DMS 273 treated with DMSO at 0.1 percent for 48 hours (cell line): ENCODE measurements around the gene ABCF3.

Source experiments
- DNase-seq: peaks from one replicate; lab custom pipeline; 2025; lab: John Stamatoyannopoulos, UW

The ABCF3 gene

DNA sequence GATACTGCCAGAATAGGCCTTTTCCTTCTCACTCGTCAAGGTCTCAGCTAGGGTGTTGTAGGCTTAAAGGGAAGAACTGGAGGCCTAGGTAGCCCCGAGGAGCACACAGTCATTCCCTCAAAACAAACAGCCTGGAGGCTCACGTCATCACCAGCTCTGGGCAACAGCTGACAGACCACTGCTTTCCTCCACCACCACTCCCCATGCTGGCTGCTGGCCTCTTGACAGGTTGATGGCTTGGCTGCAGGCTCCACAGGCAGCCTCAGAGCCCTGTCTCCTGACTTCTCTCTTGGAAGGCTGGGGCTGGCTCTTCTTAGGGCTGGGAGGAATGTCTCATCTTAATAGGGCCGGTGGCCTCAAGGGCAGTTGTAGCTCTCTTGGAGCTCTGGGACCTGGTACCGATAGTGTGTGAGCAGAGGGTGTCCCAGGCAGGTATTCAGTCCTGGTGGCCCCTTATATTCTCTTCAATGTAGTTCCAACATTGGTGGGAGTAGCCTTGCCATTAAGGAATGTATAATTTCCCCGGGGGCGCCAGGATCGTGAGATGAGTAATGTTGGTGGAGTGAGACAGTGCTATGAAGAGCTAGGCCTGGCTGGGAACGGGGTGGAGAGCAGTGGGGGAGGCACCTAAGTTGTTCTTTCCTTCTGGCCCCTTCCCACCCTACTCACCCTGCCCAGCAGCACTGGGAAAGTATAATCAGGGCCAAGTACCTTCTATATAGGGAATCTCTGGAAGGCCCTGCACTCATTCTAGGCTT is 17.5 kb upstream of the ABCF3 start:
- no peak for DNase-seq

- no peak for DNase-seq
Observed at GRCh38 chr3:184169896-184170875, 15.8 kb upstream of the ABCF3 start.

- no peak for DNase-seq
Observed at GRCh38 chr3:184171562-184171961, 14.4 kb upstream of the ABCF3 start.

DNA sequence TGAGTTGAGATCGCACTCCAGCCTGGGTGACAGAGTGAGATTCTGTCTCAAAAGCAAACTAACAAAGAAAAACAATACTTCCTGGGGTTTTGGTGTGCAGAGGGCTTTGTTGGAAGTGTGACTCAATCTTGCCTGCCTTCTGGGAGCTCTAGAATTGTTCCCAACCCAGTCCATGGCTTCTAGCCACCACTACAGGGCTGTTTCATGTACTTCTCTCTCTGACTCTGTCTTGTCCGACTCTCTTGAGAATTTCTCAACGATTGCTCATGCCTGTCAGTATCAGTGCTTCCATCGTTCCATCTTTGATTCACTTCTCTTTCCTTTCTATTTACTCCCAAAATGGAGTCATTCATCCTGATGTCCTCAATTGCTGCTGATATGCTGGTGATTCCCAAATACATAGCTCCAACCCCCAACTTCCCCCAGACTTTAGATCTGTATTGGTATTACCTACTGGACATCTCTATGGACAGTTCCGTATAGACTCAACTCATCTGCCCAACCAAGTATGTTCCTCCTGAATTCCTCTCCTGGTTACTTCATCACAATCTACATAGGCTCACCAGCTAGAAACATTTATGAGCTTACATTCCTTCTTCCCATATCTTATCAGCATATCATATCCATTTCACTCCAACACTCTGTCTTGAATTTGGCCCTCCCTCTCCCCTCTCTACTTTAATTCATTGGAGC is 13.2 kb upstream of the ABCF3 start:
- DNase-seq: no peak

DNA sequence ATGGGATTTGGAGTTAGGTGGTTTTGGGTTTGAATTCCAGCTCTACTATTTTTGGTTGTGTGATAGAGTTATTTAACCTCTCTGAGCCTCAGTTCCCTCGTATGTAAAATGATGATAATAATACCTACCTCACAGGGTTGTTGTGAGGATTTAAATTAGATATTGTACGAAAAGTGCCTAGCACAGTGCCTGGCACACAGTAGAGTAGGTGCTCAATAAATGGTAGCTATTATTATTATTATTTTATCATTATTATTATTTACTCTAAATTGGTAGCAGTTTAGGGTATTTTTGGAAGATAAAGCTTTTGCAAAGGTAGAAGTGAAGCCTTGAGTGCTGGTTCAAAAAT is 12.7 kb upstream of the ABCF3 start:
- no peak for DNase-seq

DNA sequence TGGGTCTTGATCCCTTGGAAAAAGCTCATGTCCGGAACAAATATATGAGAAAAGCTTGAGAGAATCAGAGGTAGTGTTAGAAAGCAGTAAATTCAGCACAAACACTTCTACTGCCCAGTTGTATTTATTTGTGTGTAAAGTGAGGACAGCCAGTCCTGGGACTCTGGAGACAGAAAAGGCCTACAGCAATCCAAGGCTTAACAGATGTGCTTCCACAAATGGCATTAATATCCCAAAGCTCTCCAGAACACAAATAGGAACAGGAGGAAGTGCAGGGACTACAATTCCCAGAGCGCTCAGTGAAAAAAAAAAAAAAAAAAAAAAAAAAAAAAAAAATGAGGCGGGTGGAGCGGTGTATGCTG is 11.7 kb upstream of the ABCF3 start:
- no peak for DNase-seq

- peak; percentile 99 for DNase-seq
Observed at GRCh38 chr3:184174646-184175492, 11.1 kb upstream of the ABCF3 start, which contains the start of gene AP2M1. Gene AP2M1 (plus strand): TSS chr3:184174855. CDS start chr3:184176994, 2,139 bp downstream.

DNA sequence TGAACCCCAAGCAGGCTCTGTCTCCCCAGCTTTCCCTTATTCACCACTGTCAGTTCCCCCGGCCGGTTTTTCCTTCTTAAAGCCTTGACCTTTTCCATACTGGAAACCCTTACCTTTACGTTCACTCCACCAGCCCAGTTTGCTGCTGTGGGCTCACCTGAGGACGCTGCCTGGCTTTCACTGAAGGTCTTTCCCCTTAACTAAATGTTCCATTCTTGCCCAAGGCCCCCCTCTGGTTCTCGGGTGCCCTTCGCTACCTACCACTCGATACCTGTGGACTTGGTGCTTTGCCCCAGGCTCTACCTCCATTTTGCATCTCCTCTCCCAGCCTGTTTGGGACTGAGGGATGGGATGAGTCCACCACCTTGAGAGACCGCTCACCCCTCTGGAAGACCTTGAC is 10.5 kb upstream of the ABCF3 start:
- DNase-seq: no peak

DNA sequence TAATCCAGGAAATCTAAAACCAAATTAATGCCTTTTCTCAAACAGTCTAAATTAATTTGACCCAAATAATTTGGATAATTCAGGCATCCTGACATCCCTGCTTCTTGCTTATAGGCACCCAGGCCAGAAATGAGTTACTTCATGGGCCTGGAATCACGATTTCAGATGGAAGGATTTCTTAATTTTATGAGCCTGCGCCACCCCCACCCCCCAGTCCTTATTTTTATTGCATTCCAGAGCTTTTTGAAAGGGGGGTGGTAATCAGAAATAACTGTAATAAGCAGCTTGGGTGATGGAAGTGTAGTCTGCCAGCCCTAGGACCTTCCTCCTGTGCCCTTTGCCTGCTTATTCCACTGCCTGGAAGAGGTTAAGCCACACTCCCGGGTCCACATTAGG is 10.0 kb upstream of the ABCF3 start:
- no peak for DNase-seq

- no peak for DNase-seq
Observed at GRCh38 chr3:184176377-184177330, 9.3 kb upstream of the ABCF3 start.

DNA sequence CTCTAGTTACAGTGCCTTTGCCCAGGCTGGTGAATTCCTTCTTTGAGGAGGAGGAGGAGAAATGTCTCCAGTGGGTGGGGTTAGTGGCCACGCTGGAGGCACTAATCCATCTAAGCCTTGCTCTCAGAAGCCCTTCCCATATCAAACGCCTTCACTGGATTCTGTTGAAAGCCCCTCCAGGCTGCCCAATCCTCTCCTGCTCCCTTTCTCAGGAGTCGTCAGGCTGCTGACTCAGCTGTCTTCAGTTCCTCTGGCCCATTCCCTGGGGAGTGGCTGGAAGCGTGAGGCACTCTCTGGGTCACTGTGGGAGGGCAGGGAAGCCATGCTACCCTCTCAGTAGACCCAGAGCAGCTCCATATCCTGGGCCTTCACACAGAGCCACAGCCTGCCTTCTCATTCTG is 8.7 kb upstream of the ABCF3 start:
- DNase-seq: no peak

- DNase-seq: no peak
Observed at GRCh38 chr3:184177767-184178306, 8.2 kb upstream of the ABCF3 start.

- DNase-seq: no peak
Observed at GRCh38 chr3:184178521-184179138, 7.4 kb upstream of the ABCF3 start.

DNA sequence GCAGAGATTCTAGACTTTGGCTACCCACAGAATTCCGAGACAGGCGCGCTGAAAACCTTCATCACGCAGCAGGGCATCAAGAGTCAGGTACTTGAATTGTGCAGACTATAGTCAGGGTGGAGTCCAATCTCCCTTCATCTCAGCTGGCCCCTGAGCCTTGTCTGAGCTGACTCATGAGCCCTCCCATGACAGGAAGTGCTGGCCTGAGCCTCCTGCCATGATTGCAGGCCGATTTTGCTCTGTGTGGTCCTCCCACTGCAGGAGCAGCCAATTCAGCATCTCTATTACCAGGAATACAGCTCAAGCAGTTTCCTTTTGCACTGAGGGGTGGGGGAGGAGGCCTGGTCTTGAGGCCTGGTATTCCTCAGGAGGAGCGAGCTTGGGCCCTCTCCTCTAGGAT is 5.8 kb upstream of the ABCF3 start:
- DNase-seq: no peak

DNA sequence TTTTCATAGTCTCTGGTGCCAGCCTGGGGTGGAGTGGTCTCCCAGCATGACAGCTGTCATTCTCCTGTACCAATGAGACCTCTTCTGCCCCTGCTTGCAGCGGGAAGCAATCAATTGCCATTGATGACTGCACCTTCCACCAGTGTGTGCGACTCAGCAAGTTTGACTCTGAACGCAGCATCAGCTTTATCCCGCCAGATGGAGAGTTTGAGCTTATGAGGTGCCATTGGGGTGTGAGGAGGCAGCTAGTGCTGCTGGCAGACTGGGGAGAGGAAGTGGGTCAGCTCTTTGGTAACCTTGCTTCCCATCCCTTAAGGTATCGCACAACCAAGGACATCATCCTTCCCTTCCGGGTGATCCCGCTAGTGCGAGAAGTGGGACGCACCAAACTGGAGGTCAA is 4.4 kb upstream of the ABCF3 start:
- DNase-seq: no peak

DNA sequence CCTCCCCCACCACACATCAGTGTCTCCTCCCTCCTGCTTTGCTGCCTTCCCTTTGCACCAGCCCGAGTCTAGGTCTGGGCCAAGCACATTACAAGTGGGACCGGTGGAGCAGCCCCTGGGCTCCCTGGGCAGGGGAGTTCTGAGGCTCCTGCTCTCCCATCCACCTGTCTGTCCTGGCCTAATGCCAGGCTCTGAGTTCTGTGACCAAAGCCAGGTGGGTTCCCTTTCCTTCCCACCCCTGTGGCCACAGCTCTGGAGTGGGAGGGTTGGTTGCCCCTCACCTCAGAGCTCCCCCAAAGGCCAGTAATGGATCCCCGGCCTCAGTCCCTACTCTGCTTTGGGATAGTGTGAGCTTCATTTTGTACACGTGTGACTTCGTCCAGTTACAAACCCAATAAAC is 2.3 kb upstream of the ABCF3 start:
- DNase-seq: no peak

- DNase-seq: no peak
Observed at GRCh38 chr3:184184546-184185230, 1.3 kb upstream of the ABCF3 start.

GRCh38 chr3:184185461-184186183 is 377 bp upstream of the ABCF3 start:
- DNase-seq: peak; percentile 99

GRCh38 chr3:184186902-184187207 is 856 bp downstream of the ABCF3 start:
- DNase-seq: no peak
